Nephron progenitor cell (in vitro differentiated cells): ENCODE results near the gene MAL.
A peak's percentile ranks its signal among the peaks of the same experiment; 100 is the strongest.

Experiments used
- DNase-seq: peaks from one replicate; pipeline ENCODE4 v3.0.0; 2021
- H3K27ac Mint-ChIP-seq: 2 replicates; pipeline ENCODE4 v1.8.0; 2021; ENCODE audit warnings: mild to moderate bottlenecking, moderate library complexity, mixed read lengths
- H3K27me3 Mint-ChIP-seq: 2 replicates; pipeline ENCODE4 v1.8.0; 2021; ENCODE audit warnings: mild to moderate bottlenecking, low read depth, mixed read lengths; ENCODE audit not compliant: poor library complexity
- H3K36me3 Mint-ChIP-seq: 2 replicates; pipeline ENCODE4 v1.8.0; 2021; ENCODE audit warnings: low read depth, mixed read lengths
- H3K4me1 Mint-ChIP-seq: 2 replicates; pipeline ENCODE4 v1.8.0; 2021; ENCODE audit warnings: mixed read lengths
- H3K4me3 Mint-ChIP-seq: 2 replicates; pipeline ENCODE4 v1.8.0; 2021; ENCODE audit warnings: mild to moderate bottlenecking, moderate library complexity, mixed read lengths
- H3K9me3 Mint-ChIP-seq: 2 replicates; pipeline ENCODE4 v1.8.0; 2021; ENCODE audit warnings: mild to moderate bottlenecking, moderate library complexity, mixed read lengths
- TF ChIP-seq, protein P1 (sequence below): fragments of 200-600 bp; sonication (generic); IDR thresholded peaks from 2 replicates; pipeline ENCODE4 v1.5.0; 2021; ENCODE audit warnings: antibody characterized with exemption

MAL gene

DNA sequence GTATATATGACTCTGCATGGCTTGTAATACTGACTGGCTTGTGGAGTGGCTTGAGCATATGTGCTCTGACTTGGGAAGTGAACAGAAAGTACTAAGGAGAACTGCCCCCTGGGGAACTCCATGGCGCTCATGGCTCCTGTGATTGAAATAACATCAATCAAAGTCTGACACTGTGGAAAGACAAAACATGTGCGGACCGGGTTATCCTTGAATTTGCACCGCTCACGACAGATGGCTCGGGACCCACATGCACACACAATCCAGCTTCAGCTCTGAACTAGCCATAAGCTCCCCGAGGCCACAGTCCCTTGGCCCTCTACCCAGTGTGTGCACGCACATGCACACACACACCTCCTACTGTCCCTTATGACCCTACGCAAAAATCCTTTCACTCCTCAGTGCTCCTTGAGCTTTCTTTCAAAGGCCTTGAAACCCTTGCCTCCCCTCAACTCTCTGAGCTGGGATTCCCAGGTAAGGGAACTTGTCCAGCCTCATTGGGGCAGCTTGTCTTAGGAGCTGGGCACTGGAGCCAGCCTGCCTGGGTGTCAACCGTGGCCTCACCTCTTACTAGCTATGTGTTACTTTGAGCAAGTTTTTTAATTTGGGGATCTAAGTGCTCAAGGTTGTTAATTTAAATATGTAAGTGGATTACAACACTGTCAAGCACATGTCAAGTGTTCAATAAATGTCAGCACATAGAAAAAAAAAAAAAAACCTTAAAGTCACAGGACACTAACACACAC lies 52.5 kb downstream of the MAL start:
- no peaks in the 10 kb centered on the region for H3K36me3 Mint-ChIP-seq
- TF ChIP-seq, protein P1, sequence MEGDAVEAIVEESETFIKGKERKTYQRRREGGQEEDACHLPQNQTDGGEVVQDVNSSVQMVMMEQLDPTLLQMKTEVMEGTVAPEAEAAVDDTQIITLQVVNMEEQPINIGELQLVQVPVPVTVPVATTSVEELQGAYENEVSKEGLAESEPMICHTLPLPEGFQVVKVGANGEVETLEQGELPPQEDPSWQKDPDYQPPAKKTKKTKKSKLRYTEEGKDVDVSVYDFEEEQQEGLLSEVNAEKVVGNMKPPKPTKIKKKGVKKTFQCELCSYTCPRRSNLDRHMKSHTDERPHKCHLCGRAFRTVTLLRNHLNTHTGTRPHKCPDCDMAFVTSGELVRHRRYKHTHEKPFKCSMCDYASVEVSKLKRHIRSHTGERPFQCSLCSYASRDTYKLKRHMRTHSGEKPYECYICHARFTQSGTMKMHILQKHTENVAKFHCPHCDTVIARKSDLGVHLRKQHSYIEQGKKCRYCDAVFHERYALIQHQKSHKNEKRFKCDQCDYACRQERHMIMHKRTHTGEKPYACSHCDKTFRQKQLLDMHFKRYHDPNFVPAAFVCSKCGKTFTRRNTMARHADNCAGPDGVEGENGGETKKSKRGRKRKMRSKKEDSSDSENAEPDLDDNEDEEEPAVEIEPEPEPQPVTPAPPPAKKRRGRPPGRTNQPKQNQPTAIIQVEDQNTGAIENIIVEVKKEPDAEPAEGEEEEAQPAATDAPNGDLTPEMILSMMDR = no peak

DNA sequence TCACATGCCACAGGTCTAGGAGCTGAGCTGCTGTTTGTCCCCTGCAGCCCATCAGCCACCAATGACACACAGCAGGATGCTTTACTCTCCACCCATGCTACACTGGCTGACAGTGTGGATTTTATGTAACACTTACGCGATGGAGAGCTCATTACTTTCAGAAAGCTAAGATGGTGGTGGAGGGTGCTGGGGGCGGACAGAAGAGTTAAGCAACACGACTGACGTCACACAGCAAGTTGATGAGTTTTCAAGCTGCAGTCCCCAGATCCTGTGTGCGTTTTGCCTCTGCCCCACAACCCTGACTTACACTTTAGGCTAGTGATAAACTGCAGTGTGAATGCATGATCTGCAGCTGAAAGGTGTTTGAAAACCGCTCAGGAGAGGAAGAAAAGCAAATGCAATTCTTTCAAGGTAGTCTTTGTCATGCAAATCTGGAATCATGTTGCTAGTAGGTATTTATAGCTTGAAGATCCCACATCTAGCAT lies 53.7 kb downstream of the MAL start:
- no peak for DNase-seq
- Mint-ChIP-seq H3K36me3 (peaks cover 5% of the 10 kb centered on the region), H3K4me3 (no peak overlapping the region), H3K4me1 (peaks cover 15% of the 10 kb centered on the region), H3K9me3 (peaks cover 4% of the 10 kb centered on the region), H3K27me3 (peaks cover 11% of the 10 kb centered on the region), H3K27ac (no peak overlapping the region)
- TF ChIP-seq, protein P1 = no peak

More for the DNA sequence above, 52.5 kb downstream of the MAL start:
- H3K4me1 Mint-ChIP-seq = peaks cover 15% of the 10 kb centered on the region
- no peaks in the 10 kb centered on the region for H3K9me3 Mint-ChIP-seq
- H3K27ac Mint-ChIP-seq = no peak overlapping the region
- peak overlapping the region; percentile 82 for H3K4me3 Mint-ChIP-seq
- peaks cover 20% of the 10 kb centered on the region for H3K27me3 Mint-ChIP-seq
- DNase-seq = peak; percentile 40

DNA sequence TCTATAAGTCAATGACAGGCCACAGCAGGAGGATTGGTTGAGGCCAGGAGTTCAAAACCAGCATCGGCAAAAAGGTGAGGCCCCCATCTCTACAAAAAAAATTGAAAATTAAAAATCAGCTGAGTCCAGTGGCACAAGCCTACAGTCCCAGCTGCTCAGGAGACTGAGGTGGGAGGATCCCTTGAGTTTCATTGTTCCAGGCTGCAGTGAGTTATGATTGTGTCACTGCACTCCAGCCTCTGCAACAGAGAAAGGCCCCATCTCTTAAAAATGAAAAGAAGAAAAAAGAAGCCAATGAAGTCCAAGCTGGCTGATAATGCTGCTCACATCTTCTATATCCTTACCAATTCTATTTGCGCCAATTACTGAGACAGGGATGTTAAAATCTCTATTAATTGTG lies 57.0 kb downstream of the MAL start:
- H3K4me3 Mint-ChIP-seq = no peak overlapping the region
- peaks cover 7% of the 10 kb centered on the region for H3K27me3 Mint-ChIP-seq
- no peak overlapping the region for H3K27ac Mint-ChIP-seq
- peaks cover 12% of the 10 kb centered on the region for H3K9me3 Mint-ChIP-seq
- TF ChIP-seq, protein P1 = no peak
- peaks cover 36% of the 10 kb centered on the region for H3K36me3 Mint-ChIP-seq
- H3K4me1 Mint-ChIP-seq = peaks cover 11% of the 10 kb centered on the region
- no peak for DNase-seq

DNA sequence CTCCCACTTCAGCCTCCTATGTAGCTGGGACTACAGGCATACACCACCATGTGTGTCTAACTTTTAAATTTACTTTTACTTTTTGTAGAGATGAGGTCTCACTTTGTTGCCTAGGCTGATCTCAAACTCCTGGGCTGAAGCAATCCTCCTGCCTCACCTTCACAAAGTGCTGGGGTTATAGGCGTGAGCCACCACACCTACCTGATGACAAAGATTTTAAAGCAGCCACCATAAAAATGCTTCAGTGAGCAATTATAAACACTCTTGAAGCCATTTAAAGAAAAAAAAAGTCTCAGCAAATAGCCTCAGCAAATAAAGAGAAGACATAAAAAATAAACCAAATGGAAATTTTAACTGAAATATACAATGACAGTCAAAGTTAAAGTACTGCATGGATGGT lies 60.5 kb downstream of the MAL start:
- H3K36me3 Mint-ChIP-seq = peaks cover 57% of the 10 kb centered on the region
- TF ChIP-seq, protein P1 = no peak
- DNase-seq = no peak
- H3K9me3 Mint-ChIP-seq = peaks cover 12% of the 10 kb centered on the region
- H3K27me3 Mint-ChIP-seq = no peaks in the 10 kb centered on the region
- no peak overlapping the region for H3K27ac Mint-ChIP-seq
- H3K4me3 Mint-ChIP-seq = no peak overlapping the region
- no peaks in the 10 kb centered on the region for H3K4me1 Mint-ChIP-seq

DNA sequence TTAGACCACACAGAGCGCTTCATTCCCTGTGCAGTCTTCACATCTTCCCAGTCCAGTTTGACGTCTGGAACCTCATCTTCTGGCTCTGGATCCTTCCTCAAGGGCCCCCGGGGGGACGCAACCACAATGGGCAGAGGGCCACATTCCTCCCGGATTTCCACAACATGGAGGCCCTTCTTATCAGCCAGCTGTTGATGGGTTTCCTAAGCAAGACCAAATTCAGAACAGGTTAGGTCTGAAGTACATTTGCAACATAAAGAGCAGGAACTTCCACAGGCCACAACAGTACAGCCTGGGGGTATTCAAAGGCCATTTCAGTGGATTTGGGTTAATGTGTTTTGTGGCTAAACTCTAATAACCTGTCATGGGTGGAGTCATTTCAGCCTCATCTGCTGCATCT lies 61.9 kb downstream of the MAL start:
- Mint-ChIP-seq H3K9me3 (peaks cover 13% of the 10 kb centered on the region), H3K4me3 (no peak overlapping the region), H3K4me1 (no peaks in the 10 kb centered on the region), H3K36me3 (peaks cover 71% of the 10 kb centered on the region), H3K27ac (no peak overlapping the region), H3K27me3 (no peaks in the 10 kb centered on the region)
- TF ChIP-seq, protein P1 = no peak
- DNase-seq = no peak
